GM21786 (cell line): ENCODE data around the gene TRAPPC2L.
"Not testable (repeated sequence)": the region's sequence is repeated elsewhere in the genome, so short reads cannot be mapped to it uniquely, and the experiment has no call there.

Source experiments
- ATAC-seq: cut with Tn5 transposase; IDR thresholded peaks from one replicate; pipeline ENCODE4 v1.9.1; 2021; ENCODE audit not compliant: unreplicated experiment

Gene TRAPPC2L

GRCh38 chr16:88888461-88889387, 31.8 kb downstream of the TRAPPC2L start:
- ATAC-seq: no peak

- not testable (repeated sequence) for ATAC-seq
Measured at GRCh38 chr16:88889702-88890352, 32.9 kb downstream of the TRAPPC2L start.

GRCh38 chr16:88891083-88891482, 34.2 kb downstream of the TRAPPC2L start:
- no peak for ATAC-seq

GRCh38 chr16:88892065-88892464, 35.1 kb downstream of the TRAPPC2L start:
- no peak for ATAC-seq

DNA sequence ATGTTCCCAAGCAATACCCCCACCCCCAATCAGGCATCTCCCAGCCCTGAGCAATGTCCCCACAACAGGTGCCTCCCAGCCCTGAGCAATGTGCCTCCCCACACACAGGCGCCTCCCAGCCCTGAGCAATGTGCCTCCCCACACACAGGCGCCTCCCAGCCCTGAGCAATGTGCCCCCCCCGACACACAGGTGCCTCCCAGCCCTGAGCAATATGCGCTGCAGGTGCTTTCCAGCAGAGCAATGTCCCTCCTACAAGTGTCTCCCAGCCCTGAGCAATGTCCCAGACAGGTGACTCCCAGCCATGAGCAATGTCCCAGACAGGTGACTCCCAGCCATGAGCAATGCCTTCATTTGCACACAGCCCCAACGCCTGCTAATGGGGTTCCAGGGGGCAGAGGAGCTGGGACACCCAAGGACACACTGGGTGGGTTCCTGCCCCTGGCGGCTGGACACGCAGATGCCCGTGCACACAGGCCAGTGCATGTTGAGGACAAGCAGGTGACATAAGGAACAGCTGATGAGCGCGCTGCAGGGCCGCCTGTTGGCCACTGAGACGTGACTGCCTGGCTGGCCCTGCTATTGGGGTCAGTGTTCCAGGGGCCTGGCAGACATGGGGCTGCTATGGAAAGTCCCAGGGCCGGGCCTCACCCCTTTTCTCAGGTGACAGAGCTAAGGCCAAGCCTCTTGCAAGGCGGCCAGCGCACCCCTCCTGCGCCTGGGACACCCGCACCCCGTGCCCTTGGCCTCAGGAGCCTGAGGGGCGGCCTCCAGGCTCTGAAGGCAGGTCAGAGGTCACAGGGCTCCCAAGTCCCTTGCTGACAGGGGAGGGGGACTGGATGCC, 36.4 kb downstream of the TRAPPC2L start:
- no peak for ATAC-seq

- not testable (repeated sequence) for ATAC-seq
Measured at GRCh38 chr16:88894266-88894665, 37.3 kb downstream of the TRAPPC2L start.

DNA sequence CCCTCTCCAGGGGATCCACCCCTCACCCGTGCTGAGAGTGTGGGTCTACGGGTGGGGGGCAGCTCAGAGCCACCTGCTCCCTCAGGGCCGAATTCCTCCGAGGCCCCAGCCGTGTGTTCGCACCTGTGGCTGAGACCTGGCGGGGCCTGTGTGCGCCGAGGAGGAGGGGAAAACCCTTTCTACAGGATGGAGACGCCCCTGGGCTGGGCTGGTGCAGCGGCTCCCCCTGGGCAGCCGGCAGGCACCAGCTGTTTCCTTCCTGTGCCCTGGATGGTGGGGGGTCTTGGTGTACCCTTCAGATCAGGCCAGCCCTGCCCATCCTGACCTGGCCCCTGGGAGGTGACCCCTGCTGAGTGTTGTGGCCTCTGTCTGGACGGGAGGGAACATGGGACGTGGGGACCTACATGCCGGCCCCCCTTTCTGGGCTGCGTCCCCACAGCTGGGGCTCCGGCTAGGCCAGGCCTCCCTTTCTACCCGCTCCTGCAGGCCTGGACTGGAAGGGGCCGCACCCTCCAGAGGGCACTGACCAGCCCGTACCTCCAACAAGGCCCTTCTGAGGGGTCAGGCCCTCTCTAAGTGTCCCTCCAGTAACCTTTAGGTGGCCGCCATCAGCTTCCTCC, 37.9 kb downstream of the TRAPPC2L start:
- no peak for ATAC-seq

GRCh38 chr16:88895335-88895734, 38.4 kb downstream of the TRAPPC2L start:
- ATAC-seq: no peak

GRCh38 chr16:88896238-88897070, 39.5 kb downstream of the TRAPPC2L start:
- ATAC-seq: no peak

DNA sequence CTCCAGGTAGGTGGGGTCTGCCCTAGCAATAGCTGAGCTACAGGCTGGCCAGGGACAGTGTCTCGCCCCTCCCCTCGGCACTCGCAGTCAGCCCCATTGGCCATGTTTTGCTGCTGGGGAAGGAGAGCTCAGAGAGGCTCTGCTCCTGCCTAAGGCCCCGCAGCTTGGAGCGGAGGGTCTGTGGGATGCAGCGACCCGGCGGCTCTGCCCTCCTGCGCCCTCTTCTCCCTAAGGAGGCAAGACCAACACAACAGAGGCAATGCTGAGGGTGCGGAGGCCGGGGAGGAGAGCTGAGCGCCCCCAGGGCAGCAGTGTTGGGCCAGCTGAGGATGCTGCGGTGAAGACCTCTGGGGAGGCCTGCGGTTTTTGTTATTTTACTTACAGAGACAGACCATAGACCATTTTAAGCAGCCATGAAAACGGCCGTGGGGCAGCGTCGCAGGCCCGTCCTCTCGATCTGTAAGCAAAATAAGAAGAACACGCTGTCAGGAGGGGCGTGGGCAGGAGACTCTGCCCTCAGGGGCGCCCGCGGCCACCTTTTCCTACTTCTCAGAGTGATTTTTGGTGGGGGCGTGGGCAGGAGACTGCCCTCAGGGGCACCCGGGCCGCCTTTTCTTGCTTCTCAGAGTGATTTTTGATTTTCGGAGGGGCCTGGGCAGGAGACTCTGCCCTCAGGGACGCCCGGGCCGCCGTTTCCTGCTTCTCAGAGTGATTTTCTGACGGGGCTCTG, 40.9 kb downstream of the TRAPPC2L start:
- no peak for ATAC-seq

GRCh38 chr16:88899901-88900661, 43.2 kb downstream of the TRAPPC2L start:
- no peak for ATAC-seq

DNA sequence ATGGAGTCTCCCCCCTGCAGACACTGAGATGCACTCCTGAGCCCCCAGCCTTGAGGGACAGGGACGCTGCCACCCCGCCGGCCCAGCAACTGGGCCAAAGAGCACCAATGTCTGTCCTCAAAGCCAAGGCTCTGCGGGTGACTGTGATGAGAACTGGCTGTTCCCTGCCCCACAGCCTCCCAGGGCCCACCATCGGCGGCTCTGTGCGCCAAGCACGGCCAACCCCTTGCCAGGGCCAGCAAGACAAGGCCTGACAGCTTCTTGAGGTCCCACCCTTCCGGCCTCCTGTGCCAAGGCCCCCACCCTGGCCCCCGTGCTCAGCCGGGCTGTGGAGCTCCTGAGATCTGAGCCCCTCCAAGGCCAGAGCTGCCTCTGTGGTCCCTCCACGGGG, 43.7 kb downstream of the TRAPPC2L start:
- no peak for ATAC-seq

DNA sequence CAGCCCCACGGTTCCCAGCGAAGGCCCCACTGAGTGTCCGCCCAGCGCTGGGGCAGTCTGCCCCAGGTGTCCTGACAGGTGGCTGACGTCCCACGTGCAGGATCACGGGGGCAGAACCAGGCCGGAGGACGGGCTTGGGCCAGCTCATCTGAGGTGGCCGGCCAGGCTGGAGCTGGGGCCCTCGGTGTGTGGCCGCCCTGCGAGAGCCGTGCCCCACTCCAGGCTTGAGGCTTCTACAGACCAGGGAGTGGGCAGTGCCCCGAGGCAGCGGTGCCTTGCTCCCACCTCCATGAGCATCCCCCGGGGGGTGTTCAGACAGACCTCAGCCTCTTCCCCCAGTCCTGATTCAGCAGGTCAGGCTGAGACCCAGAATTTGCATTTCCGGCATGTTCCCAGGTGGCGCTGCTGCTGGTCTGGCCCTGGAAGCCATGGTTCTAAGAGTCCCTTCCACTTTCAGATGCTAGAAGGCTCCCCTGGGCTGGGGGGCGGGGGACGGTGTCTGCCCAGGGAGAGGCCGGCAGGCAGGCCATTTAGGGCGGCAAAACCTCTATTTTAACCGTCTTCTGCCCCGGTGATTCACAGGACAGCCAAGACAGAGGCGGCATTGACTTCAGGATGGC, 44.9 kb downstream of the TRAPPC2L start:
- ATAC-seq: no peak

- ATAC-seq: no peak
Measured at GRCh38 chr16:88902744-88903143, 45.8 kb downstream of the TRAPPC2L start.

GRCh38 chr16:88903267-88903666, 46.3 kb downstream of the TRAPPC2L start:
- no peak for ATAC-seq

DNA sequence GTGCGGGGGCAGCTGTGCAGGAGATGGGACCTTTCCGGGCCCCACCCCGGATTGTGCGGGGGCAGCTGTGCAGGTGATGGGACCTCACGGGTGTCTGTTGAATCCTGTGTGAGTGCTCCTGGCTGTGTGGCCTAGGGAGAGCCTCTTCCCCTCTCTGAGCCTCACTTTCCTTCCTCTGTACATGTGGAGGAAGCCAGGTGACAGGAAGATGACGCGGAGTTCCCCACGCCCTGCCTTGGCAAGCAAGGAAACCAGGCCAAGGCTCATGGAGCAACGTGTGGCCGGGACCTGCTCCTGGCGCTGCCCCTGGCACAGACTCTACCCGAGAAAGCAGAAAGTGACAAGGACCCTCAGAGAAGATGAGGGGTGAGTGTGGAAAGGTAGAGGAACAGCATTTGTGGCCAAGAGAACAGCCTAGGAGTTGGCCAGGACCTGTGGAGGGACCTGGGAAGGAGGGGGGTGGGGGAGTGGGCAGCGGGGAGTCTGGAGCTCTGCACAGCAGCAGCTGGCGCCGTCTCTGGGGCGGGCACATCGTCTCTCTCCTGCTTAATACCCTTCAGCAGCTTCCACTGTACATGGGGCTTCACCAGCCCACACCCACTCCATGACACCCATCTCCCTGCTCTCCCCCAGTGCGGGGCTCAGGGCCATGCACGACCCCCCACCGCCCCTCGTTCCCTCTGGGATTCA, 47.9 kb downstream of the TRAPPC2L start:
- no peak for ATAC-seq

DNA sequence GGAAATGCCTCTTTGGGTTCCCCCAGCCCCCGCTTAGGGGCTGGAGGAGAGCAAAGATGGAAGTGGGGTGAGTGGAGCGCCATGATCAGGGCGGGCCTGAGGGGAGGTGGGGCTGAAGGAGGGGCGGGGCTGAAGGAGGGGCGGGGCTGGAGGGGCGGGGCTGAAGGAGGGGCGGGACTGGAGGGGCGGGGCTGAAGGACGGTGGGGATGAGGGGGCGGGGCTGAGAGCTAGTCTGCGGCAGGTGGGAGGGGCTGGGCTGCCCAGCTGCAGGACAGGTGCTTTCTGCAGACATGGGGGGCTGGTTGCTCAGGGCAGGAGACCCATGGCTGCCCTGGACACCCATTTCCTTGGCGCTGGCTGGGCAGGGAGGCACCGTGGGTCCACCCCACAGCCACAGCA, 48.6 kb downstream of the TRAPPC2L start:
- ATAC-seq: no peak

DNA sequence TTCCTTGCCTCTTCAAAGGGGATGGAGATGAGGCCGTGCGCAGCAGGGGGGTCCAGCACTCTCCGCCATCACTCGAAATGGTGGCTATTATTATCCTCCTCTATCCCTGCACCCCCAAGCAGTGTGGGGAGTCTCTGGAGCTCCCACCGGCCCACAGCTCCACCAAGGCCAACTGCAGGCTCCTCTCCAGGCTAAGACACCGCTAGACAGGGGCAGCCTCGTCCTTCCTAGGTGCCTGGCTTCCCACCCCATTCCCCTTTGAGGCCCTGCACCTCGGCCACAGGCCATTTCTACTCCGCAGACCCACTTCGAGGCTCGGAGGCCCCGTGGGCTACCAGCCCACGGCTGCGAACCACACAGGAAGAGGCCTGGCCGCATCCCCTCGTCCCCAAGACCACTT, 49.1 kb downstream of the TRAPPC2L start:
- ATAC-seq: no peak
